NCI-H748 (cell line): Measurements from ENCODE around the gene LRIG2.
"Not testable (repeated sequence)": the region's sequence is repeated elsewhere in the genome, so short reads cannot be mapped to it uniquely, and the experiment has no call there.

Experiments
- DNase-seq: peaks from one replicate; lab custom pipeline; 2025; ENCODE audit not compliant: unreplicated experiment; lab: John Stamatoyannopoulos, UW

The LRIG2 gene

DNA sequence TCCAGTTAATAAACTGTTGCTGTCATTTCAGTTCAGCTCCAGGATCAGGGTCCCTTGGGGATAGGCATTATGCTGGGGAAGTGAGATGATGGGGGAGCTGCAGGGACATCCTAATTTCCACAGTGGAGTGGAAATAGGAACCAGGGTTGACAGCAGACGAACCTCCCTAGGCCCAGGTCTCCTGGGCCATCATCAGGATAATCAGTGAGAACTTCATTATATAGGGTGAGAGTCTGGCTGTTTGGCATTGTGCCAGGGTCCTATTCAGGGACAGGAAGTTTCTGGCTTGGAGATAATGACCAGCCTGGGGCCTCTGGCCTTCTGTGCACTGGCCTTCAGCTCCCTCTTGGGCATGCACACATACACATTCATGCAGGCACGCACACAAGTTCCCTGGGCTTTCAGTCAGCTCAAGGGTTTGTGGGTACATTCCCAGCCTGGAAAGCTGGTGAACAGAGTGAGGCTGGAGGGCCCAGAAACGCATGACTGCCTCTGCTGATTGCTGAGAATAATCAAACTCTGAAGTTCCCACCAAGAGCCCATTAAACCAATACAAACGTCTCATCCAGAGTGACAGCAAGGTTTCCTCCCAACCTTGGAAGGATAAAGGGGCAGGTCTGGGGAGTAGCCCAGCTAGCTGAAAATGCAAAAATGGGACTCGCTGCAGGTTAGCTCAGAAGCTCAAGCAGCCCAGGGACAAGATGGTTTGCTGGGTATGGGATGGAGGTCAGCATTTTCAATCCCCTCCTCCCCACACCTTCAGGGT, 13.9 kb upstream of the LRIG2 start:
- DNase-seq: no peak

DNA sequence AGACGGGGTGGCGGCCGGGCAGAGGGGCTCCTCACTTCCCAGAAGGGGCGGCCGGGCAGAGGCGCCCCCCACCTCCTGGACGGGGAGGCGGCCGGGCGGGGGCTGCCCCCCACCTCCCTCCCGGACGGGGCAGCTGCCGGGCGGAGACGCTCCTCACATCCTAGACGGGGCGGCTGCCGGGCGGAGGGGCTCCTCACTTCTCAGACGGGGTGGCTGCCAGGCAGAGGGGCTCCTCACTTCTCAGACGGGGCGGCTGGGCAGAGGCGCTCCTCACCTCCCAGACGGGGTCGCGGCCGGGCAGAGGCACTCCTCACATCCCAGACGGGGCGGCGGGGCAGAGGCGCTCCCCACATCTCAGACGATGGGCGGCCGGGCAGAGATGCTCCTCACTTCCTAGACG, 9.5 kb upstream of the LRIG2 start:
- DNase-seq: not testable (repeated sequence)

DNA sequence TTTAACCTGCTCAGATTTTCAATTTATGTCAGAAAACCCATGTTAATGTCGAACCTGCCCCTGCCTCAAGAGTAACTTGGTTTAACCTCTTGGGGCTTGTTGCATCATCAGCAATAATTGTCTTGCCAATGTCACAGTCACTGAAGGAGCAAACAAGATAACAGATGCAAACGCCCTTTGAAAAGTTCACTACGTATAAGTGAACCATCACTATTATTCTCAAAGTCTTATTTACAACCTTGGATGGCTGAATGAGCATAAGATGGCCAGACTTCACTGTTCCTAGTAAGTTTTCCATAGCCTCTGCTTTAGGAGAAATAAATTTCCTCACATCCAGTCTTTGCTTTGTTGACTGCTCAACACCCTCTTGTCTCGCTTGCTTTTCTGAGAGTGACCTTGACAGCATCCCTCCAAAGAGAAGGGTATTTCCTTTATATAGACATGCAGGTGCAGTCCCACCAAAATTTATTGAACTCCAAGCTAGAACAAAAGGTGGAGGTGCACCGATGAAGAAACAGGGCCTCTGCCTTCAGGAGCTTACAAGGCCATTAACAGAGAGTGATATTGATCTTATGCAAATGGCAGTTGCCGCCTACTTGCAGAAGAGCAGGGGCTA, 749 bp upstream of the LRIG2 start:
- DNase-seq: no peak

DNA sequence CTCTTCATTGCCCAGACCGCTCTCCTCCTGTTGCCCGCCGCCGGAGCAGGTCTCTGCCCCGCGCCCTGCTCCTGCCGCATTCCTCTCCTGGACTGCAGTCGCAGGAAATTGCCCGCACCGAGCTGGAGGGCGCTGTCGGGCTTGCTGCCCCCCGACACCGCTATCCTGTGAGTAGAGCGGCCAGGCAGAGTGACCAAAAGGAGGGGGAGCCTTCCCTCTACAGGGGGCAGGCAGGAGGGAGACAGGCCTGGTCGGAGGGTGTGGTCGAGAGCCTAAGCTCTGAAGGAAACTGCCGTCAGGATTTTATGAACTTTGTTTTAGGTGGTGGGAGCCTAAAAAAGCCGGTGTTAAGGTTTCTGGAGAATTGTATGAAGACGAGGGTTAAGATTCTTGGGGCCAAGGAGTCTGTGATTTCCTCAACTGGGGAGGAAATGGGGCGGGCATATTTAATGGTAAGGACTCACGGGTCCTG, 517 bp downstream of the LRIG2 start:
- DNase-seq: peak; percentile 80

DNA sequence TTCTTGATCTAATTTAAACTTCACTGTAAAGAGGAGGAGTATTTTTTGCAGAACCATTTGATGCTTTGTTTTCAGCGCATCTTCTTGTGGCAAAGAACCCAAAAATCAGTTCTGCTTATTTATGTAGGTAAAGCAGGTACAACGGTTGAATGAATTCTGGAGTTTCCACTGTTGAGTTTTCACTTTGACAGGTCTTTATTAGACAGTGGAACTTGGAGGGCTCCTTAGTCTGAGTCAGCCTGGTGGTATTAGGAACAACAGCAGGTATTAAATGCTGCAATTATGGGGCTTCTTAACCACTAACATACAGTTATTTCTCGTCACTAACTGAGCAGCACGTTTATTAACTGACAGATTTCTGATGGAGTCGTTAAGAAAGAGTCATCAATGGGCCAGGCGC, 1.2 kb downstream of the LRIG2 start:
- DNase-seq: no peak

DNA sequence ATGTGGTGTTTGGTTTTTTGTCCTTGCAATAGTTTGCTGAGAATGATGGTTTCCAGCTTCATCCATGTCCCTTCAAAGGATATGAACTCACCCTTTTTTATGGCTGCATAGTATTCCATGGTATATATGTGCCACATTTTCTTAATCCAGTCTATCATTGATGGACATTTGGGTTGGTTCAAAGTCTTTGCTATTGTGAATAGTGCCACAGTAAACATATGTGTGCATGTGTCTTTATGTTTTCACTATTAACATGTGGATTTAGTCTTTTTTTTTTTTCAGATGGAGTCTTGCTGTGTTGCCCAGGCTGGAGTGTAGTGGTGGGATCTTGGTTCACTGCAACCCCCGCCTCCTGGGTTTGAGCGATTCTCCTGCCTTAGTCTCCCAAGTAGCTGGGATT, 5.0 kb downstream of the LRIG2 start:
- DNase-seq: not testable (repeated sequence)

DNA sequence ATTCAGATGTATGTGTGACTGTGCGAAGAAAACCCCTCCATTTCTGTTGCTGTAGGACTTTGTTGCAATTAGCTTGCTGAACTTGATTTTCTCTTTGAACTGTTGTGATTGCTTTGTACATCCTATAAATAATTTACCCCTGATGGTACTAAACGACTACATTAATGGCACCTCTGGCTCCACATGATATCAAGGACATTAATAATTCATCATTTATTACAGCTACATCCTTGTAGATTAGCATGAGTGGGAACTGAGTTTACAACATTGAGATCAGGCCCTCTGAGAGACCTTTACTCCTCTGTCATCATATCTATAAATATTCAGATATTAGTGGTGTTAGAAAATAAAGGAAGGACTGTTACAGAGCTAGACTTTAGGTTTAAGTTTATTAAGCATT, 13.5 kb downstream of the LRIG2 start:
- no peak for DNase-seq

DNA sequence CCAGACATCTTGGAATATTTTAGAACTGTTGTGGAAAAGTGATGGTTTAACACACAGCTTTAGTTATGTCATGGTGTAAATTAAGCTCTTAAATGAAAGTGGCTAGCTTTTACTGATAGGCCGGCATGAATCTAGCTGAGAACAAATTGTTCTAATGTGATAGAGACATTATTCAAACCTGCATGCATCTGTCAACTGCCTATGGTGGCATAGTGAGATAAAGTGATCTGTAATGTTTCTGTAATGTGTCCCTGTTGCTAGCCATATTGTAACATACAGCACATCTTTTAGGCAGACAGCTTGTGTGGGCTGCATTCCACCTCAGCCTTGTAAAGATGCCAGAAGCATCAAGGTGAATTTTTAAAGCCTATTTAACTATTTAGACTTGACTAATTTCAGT, 16.0 kb downstream of the LRIG2 start:
- no peak for DNase-seq

DNA sequence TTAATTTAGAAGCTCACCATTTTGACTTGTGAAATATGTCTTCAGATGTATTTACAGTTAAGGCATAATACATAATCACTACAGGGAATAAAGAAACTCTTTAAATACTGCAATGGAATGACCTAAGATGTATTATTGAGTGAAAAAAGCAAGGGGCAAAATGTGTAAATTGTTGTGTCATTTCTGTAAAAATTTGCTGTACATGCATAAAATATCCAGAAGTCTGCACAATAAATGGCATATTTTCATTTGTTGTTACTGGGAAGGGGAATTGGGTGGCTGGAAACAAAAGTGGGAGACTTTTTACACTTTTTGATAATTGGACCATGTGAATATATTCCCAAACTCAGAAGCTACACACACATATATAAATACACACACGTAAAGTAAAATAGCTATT, 17.1 kb downstream of the LRIG2 start:
- no peak for DNase-seq

DNA sequence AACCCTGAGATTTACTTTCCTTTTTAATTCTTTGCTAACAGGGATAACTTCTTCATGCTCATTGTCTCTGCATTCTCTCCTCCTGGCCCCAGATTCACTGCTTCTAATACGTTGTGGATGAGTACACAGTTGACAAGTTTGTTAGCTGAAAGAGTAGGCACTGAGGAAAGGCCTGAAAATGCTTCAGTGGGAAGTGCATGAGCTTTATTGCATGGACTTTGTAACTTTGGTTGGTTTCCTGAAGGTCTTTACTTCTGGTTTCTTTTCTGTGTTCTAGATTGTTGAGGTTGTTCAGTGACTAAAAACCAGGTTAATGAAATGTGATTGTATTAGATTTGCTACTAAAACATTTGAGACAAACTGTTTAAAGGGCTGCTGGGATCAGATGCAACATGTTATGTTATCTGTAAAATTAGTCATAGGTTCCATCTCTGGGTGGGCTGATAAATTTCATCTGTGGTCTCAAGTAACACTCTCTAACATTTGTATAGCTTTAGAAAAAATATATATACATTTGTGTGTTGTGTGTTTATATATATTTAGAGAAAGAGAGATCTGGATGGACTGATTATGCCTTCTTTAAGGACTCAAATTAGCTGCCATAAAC, 19.1 kb downstream of the LRIG2 start:
- DNase-seq: no peak

DNA sequence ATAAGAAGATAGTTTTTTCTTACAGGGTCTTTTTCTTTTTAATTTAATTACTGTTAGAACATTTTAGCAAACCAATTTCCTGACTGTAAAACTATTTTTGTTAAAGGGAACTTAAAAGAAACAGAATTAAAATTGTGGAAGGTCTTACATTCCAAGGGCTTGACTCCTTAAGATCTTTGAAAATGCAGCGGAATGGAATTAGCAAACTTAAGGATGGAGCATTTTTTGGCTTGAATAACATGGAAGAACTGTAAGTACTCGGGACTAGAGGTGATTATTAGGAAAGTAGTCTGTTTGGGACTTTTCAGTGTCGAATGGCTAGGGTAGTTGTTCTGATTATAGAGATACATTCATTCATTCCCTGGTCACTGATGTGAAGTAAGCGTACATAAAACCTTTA, 21.5 kb downstream of the LRIG2 start:
- no peak for DNase-seq

DNA sequence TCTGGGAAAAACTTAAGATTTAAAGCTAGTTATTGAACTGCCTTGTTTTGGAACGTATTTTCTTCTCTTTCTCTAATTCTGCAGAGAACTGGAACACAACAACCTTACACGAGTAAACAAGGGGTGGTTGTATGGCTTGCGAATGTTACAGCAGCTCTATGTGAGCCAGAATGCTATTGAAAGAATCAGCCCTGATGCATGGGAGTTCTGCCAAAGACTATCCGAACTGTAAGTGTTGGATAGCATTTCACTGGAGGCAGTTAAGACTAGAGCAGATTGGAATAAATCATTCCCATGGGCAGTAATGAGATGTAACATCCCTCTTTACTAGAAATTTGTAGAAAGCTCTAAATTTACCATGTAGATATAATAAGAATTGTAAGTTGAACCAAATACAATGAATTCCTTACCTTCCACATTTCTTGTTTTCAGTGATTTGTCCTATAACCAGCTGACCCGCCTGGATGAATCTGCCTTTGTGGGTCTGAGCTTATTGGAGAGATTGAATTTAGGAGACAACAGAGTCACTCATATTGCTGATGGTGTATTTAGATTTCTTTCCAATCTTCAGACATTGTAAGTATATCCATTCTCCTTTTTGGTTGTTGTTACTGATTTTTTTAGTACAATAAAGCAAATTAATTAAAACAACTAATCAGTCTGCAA, 22.9 kb downstream of the LRIG2 start:
- no peak for DNase-seq

DNA sequence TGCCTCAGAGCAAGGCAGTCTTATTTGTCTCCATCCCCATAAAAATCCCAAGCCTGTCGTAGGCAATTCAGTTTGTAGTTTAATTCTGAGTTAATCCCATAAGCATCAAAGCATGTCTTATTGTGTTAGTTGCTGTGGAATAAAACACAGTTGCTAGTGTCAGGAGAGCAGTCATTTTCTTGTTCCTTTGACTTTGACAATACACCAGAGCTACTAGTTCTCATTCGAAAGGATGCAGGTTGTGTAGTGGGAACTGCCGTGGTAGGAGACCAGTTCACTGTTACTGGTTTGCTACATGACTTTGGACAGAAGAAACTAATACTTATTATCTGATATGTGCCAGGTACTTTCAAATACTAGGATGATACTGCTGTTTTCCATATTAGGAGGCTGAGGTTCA, 23.5 kb downstream of the LRIG2 start:
- no peak for DNase-seq

DNA sequence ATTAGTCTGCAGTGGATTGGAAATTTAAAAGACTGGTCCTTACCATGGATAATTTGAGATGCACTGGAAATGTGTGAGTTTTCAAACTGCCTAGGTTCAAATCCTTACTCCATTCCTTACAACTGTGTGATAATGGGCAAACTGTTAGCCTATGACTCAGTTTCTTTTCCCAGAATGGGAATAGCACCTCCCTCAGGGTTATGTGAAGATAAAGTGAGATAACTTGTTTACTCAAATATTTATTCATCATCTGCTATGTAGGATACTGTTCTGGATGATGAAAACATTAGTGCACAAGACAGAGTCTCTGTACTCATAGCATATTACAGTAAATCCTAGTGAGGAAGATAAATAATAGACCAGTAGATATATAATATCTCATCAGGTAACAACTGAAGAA, 28.6 kb downstream of the LRIG2 start:
- no peak for DNase-seq

DNA sequence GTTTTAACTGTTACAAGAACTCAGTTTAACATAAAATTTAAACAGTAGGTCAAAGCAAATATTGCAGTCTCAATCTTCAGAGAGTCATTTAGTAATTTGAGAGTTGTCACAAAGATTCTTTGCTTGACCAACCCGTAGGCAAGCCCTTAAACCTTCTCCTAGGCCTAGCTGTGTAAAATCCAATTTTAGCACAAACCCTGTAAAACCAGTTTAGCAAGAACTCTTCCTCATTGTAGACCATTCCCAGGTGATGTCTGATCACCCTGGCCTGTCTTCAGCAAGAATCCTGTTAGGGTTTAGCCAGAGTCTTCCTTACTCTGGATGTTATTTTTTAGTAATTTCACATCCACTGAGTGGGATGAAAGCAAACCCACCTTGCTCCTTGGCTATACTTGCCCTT, 30.1 kb downstream of the LRIG2 start:
- peak; percentile 49 for DNase-seq

DNA sequence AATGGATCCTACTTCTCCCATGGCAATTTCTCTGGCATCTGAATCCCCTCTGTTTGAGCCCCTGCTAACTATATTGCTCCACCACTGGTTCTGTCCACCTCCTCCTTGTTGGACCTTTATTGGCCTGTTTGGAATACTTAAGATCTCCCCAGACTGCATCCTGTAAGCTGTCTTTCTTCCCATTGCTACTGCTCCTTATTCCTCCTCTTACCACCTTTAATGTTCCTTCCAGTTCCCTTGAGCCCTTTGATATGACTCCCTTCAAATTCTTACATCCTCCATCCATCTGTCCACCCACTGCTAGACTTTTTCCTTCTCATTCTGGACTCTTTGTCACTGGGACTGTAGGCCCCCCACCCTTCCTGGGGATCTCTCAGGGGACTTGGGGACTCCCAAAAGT, 31.0 kb downstream of the LRIG2 start:
- no peak for DNase-seq

DNA sequence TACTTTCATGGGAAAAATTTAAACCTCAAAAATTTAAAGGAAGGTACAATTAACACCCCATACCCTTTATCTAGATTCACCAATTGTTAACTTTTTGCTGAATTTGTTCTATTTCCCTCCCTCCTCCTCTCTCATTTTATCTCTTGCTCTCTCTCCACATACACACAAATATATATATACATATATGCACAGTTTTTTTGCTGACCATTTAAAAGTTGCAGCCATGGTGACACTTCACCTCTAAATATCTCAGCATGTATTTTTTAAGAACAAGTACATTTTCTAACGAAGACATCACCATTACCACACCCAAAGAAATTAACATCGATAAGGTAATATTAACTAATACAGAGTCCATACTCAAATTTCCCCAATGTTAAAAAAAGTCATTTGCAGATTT, 33.9 kb downstream of the LRIG2 start:
- no peak for DNase-seq

DNA sequence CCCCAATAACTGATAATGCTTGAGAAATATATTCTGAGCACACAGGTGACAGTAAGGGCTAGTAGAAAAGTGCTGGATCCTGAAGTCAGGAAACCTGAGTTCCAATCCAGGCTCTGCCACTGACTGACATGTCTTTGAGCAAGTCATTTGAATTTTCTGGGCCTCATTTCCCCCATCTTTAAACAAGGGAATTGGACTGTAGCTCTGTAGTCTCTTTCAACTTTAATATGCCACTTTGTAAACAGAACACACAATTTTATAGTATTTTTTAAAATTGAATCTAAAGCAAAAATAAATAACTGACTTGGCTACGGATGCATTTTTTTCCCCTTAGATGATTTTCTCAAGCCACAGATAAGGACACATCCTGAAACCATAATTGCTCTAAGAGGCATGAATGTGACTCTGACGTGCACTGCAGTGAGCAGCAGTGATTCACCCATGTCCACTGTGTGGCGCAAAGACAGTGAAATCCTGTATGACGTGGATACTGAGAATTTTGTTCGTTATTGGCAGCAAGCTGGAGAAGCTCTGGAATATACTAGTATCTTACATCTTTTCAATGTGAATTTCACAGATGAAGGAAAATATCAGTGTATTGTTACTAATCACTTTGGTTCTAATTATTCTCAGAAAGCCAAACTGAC, 37.0 kb downstream of the LRIG2 start:
- no peak for DNase-seq

DNA sequence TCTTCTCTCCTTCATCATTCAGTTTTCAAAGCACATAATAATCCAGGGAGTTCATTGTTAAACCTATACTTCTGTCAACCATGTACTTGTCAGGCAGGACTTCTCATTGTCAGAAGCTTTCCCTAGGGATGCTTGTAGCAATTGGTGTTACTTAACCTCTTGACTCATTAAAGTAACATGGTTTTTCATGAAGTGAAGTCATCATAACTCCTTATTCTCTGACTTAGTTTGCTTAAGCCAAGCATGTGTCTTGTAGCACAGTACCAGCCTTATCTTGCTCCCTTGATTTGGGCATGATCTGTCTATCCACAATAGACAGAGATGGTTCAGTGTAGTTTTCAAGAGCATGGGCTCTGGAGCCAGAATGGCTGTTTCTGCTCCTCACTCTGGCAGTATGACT, 45.3 kb downstream of the LRIG2 start:
- no peak for DNase-seq

DNA sequence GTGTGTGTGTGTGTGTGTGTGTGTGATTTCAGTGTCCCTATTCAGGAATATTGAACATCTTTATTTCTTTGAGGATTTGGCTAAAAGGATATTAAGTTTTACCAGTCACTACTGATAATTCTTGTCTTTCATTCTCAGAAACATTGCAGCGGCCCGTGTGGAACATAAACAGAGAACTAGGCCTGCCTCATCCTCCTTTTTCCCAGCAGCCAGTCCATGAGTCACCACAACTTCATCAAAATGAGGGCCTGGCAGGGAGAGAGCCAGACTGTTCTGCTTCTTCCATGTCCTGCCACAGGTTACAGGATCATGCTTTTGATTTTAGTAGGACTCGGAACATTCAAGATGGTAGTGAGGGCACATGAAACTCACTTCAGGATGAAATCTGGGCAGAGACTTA, 50.7 kb downstream of the LRIG2 start:
- DNase-seq: no peak

DNA sequence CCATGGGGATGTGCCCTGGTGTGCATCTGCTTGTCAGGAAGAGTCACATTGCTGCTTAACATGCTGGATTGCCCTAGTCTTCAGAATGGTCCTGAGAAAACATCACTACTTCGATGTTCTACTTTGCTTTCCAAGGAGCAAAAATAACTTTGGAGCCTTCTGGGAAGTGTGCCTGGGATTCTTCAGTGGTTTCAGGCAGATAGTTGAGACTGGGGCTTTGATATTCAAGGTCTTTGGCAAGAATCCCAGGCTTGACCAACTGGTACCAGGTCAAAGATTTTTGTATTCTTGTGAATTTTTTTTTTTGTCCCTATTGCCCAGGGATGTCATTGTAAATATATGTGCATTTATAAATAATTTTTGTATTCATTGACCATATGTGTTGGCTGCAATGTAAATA, 51.4 kb downstream of the LRIG2 start:
- no peak for DNase-seq
